ENCODE data around the gene TRPM2. TPM values are rescaled to one million over a fixed set of nuclear protein-coding genes. Genes with fewer than 3 reads are reported as not detected.

TRPM2 gene
- total and polyA plus RNA-seq, 8 donors: 1.3 to 10.3 (median 2.4) TPM

- Histone ChIP-seq H3K27ac (no peak overlapping the region), H3K4me1 (peaks cover 0 to 6% (median 3%) of the 10 kb centered on the region in 4 donors), H3K27me3 (peaks cover 0 to 40% (median 9%) of the 10 kb centered on the region in 3 donors), H3K36me3 (no peaks in the 10 kb centered on the region), H3K9me3 (peaks cover 0 to 19% (median 16%) of the 10 kb centered on the region in 4 donors), H3K4me3 (no peak overlapping the region)
- intact Hi-C loops (cut with DNase I; ENCODE audit: low total_unique reads): no loop called here
- no peak for DNase-seq
- no peak for TF ChIP-seq CTCF (IDR thresholded peaks at IDR 0.05)
- TF ChIP-seq EP300 (IDR thresholded peaks at IDR 0.05): no peak
- TF ChIP-seq POLR2AphosphoS5 (IDR thresholded peaks at IDR 0.05): no peak
- no peak for TF ChIP-seq POLR2A (IDR thresholded peaks at IDR 0.05)
- WGBS, 5 donors: 73 to 82% (median 80%) methylated on average over 21 to 22 of the region's 22 CpGs
Measured at GRCh38 chr21:44364151-44365053, 11.0 kb downstream of the TRPM2 start.

- peaks cover 0 to 19% (median 16%) of the 10 kb centered on the region in 4 donors for H3K9me3 ChIP-seq
- no peaks in the 10 kb centered on the region for H3K36me3 ChIP-seq
- H3K27ac ChIP-seq: no peak overlapping the region
- TF ChIP-seq EP300 (IDR thresholded peaks at IDR 0.05): no peak
- no peak for TF ChIP-seq CTCF (IDR thresholded peaks at IDR 0.05)
- no peak for TF ChIP-seq POLR2A (IDR thresholded peaks at IDR 0.05)
- TF ChIP-seq POLR2AphosphoS5 (IDR thresholded peaks at IDR 0.05): no peak
- H3K27me3 ChIP-seq: peaks cover 0 to 49% (median 15%) of the 10 kb centered on the region in 3 donors
- intact Hi-C loops (cut with DNase I; ENCODE audit: low total_unique reads): no loop called here
- peaks cover 0 to 14% (median 10%) of the 10 kb centered on the region in 4 donors for H3K4me1 ChIP-seq
- WGBS, 5 donors: 82 to 92% (median 87%) methylated on average over 8 to 18 of the region's 18 CpGs
- no peak for DNase-seq
- no peak overlapping the region for H3K4me3 ChIP-seq
Measured at GRCh38 chr21:44365251-44365966, 12.0 kb downstream of the TRPM2 start.

GRCh38 chr21:44365967-44366585 is 12.7 kb downstream of the TRPM2 start:
- Histone ChIP-seq H3K36me3 (no peaks in the 10 kb centered on the region), H3K4me1 (peaks cover 0 to 17% (median 13%) of the 10 kb centered on the region in 4 donors), H3K4me3 (no peak overlapping the region), H3K27me3 (peaks cover 0 to 55% (median 21%) of the 10 kb centered on the region in 3 donors), H3K27ac (no peak overlapping the region), H3K9me3 (peaks cover 0 to 19% (median 16%) of the 10 kb centered on the region in 4 donors)
- WGBS, 5 donors: 85 to 93% (median 92%) methylated on average over 14 to 22 of the region's 22 CpGs
- TF ChIP-seq CTCF (IDR thresholded peaks at IDR 0.05) (no peak), POLR2AphosphoS5 (IDR thresholded peaks at IDR 0.05) (no peak), EP300 (IDR thresholded peaks at IDR 0.05) (no peak), POLR2A (IDR thresholded peaks at IDR 0.05) (no peak)
- DNase-seq: no peak
- intact Hi-C loops (cut with DNase I; ENCODE audit: low total_unique reads): no loop called here

Data from stomach (tissue), 9 donors.